Measurements from ENCODE around the gene RHCE. TPM values are rescaled to one million over a fixed set of nuclear protein-coding genes. Genes with fewer than 3 reads are reported as not detected.
A peak's percentile ranks its signal among the peaks of the same experiment; 100 is the strongest.

RHCE gene
- total and polyA plus RNA-seq, 9 of the 15 experiments (the other 6 are each of a cell fraction or from before 2014, with no cell fraction given) = 5.4 to 31.5 (median 12.6) TPM

- no peak for TF ChIP-seq CHD4 (IDR thresholded peaks at IDR 0.05; ENCODE audit: insufficient read depth, insufficient replicate concordance, low read depth, low read length, poor library complexity, severe bottlenecking)
- no peak for TF ChIP-seq ZNF3 (CRISPR knock-in tag; IDR thresholded peaks at IDR 0.05)
- TF ChIP-seq CBFA2T3 (IDR thresholded peaks at IDR 0.05) = peak; percentile 40; the same call in 1 of the 2 replicates
- TF ChIP-seq TRIM28 (IDR thresholded peaks at IDR 0.05) = no peak
- TF ChIP-seq RBFOX2 (IDR thresholded peaks at IDR 0.05; ENCODE audit: low read depth, low read length) = no peak
- no peak for TF ChIP-seq LCOR (CRISPR knock-in tag; IDR thresholded peaks at IDR 0.05)
- 0 out of 4 replicates have a peak, but pooled peaks of 1 of the 2 experiments have one; percentile 10 for TF ChIP-seq MAZ (CRISPR knock-in tag; conservative IDR thresholded peaks at IDR 0.05 in 1 of 2, IDR thresholded peaks at IDR 0.05 in 1 of 2)
- no peak for TF ChIP-seq CREM (IDR thresholded peaks at IDR 0.05; ENCODE audit: low read depth)
- no peak for TF ChIP-seq RAD21 (CRISPR knock-in tag; conservative IDR thresholded peaks at IDR 0.05 in 1 of 2, IDR thresholded peaks at IDR 0.05 in 1 of 2)
- TF ChIP-seq TSC22D4 (tag; IDR thresholded peaks at IDR 0.05) = no peak
- TF ChIP-seq FOXA3 (CRISPR knock-in tag; conservative IDR thresholded peaks at IDR 0.05 in 1 of 2, IDR thresholded peaks at IDR 0.05 in 1 of 2) = peak; percentile 40 to 80; a peak in 3 of 4 replicates
- TF ChIP-seq MITF (IDR thresholded peaks at IDR 0.05) = no peak
These were observed 11.5 kb upstream of the RHCE start (continued) for GRCh38 chr1:25431955-25432719.

Measured in K562 (cell line).